Neural cell (in vitro differentiated cells): ENCODE measurements around the gene MFSD2A. TPM values are rescaled to one million over a fixed set of nuclear protein-coding genes. Genes with fewer than 3 reads are reported as not detected.

Experiments
- H2AFZ ChIP-seq: fragments of 200-600, 300-800 bp; sonication (generic), shearing (Covaris generic); 2 replicates; pipeline ENCODE4 v1.6.0; 2014; ENCODE audit warnings: low read depth, mild to moderate bottlenecking, antibody characterized with exemption, low read length, moderate library complexity
- H3F3A ChIP-seq: fragments of 200-600 bp; shearing (Covaris generic); 2 replicates; pipeline ENCODE4 v1.6.1; 2016; ENCODE audit warnings: mild to moderate bottlenecking, moderate library complexity, mixed read lengths, antibody characterized with exemption, low read length; ENCODE audit not compliant: insufficient read depth, poor library complexity, severe bottlenecking
- H3K27ac ChIP-seq: fragments of 200-600, 300-800 bp; sonication (generic), shearing (Covaris generic); 2 replicates; pipeline ENCODE4 v1.5.1; 2014; ENCODE audit warnings: mild to moderate bottlenecking, low read length, moderate library complexity
- H3K27me3 ChIP-seq: fragments of 300-800, 200-600 bp; sonication (generic), shearing (Covaris generic); 2 replicates; pipeline ENCODE4 v1.6.0; 2014; ENCODE audit warnings: mild to moderate bottlenecking, low read depth, low read length, moderate library complexity; ENCODE audit not compliant: insufficient read depth
- H3K36me3 ChIP-seq: fragments of 300-800, 200-600 bp; sonication (generic), shearing (Covaris generic); 2 replicates; pipeline ENCODE4 v1.5.1; 2014; ENCODE audit warnings: mild to moderate bottlenecking, antibody characterized with exemption, low read length, moderate library complexity; ENCODE audit not compliant: insufficient read depth
- H3K4me2 ChIP-seq: fragments of 300-800, 200-600 bp; sonication (generic), shearing (Covaris generic); 2 replicates; pipeline ENCODE4 v1.6.0; 2014; ENCODE audit warnings: mild to moderate bottlenecking, low read length
- H3K4me3 ChIP-seq: fragments of 300-800, 200-600 bp; sonication (generic), shearing (Covaris generic); 2 replicates; pipeline ENCODE4 v1.5.1; 2014; ENCODE audit warnings: mild to moderate bottlenecking, low read length, moderate library complexity
- H3K79me2 ChIP-seq: fragments of 200-600 bp; shearing (Covaris generic); replicated peaks from 2 replicates; pipeline ENCODE4 v1.6.0; 2014; ENCODE audit warnings: mild to moderate bottlenecking, low read length, moderate library complexity; ENCODE audit not compliant: insufficient read depth
- H3K9ac ChIP-seq: fragments of 300-800, 200-600 bp; sonication (generic), shearing (Covaris generic); 2 replicates; pipeline ENCODE4 v1.6.1; 2016; ENCODE audit warnings: mild to moderate bottlenecking, low read length, mixed read lengths
- H3K9me2 ChIP-seq: fragments of 200-600 bp; shearing (Covaris generic); 2 replicates; pipeline ENCODE4 v1.6.1; 2016; ENCODE audit warnings: mild to moderate bottlenecking, low read length, mixed read lengths; ENCODE audit not compliant: insufficient read depth
- H3K9me3 ChIP-seq: fragments of 200-600, 300-800 bp; sonication (generic), shearing (Covaris generic); 2 replicates; pipeline ENCODE4 v1.6.1; 2016; ENCODE audit warnings: mild to moderate bottlenecking, mixed run types, low read length, moderate library complexity, mixed read lengths
- H4K20me1 ChIP-seq: fragments of 200-600 bp; shearing (Covaris generic); 2 replicates; pipeline ENCODE4 v1.6.1; 2016; ENCODE audit warnings: mild to moderate bottlenecking, mixed run types; ENCODE audit not compliant: insufficient read depth
- EP300 ChIP-seq: fragments of 450-650 bp; conservative IDR thresholded peaks from 2 replicates; pipeline ENCODE4 v1.6.1; 2014; ENCODE audit warnings: antibody characterized with exemption, mild to moderate bottlenecking, moderate library complexity; ENCODE audit not compliant: poor library complexity, severe bottlenecking
- EZH2 ChIP-seq: fragments of 200-600, 300-800 bp; shearing (Covaris generic), sonication (generic); IDR thresholded peaks from 2 replicates; pipeline ENCODE4 v1.6.1; 2014; ENCODE audit warnings: antibody characterized with exemption, low read length, borderline replicate concordance, mild to moderate bottlenecking; ENCODE audit not compliant: insufficient read depth, poor library complexity, severe bottlenecking
- MXI1 ChIP-seq: fragments of 450-650 bp; conservative IDR thresholded peaks from 2 replicates; pipeline ENCODE4 v1.6.1; 2014; ENCODE audit warnings: antibody characterized with exemption, mild to moderate bottlenecking; ENCODE audit not compliant: poor library complexity, severe bottlenecking
- POLR2AphosphoS5 ChIP-seq: IDR thresholded peaks from 2 replicates; pipeline ENCODE4 v1.6.1; 2012
- RAD21 ChIP-seq: fragments of 450-650 bp; conservative IDR thresholded peaks from 2 replicates; pipeline ENCODE4 v1.6.1; 2014; ENCODE audit warnings: antibody characterized with exemption, mild to moderate bottlenecking, moderate library complexity
- SMC3 ChIP-seq: fragments of 450-650 bp; conservative IDR thresholded peaks from 2 replicates; pipeline ENCODE4 v1.6.1; 2014; ENCODE audit warnings: antibody characterized with exemption, mild to moderate bottlenecking, moderate library complexity; ENCODE audit not compliant: poor library complexity
- TAF1 ChIP-seq: IDR thresholded peaks from 2 replicates; pipeline ENCODE4 v1.6.1; 2012; ENCODE audit warnings: low read depth
- polyA plus RNA-seq: library from polyadenylated mRNA; depleted of rRNA; stranded (reverse); fragments of >200 nt; gene quantifications from 2 replicates; pipeline ENCODE4 v1.2.3, GENCODE V29; 2014
- TF ChIP-seq, protein P1 (sequence below): fragments of 450-650 bp; IDR thresholded peaks from 2 replicates; pipeline ENCODE4 v1.5.1; 2014; ENCODE audit warnings: antibody characterized with exemption, mild to moderate bottlenecking, moderate library complexity; ENCODE audit not compliant: poor library complexity, severe bottlenecking
- TF ChIP-seq, protein P2 (sequence below): IDR thresholded peaks from 2 replicates; pipeline ENCODE4 v1.6.1; 2012; ENCODE audit warnings: borderline replicate concordance

MFSD2A gene
- polyA plus RNA-seq, 1 donor from 2014 or later, result 7.0 TPM

DNA sequence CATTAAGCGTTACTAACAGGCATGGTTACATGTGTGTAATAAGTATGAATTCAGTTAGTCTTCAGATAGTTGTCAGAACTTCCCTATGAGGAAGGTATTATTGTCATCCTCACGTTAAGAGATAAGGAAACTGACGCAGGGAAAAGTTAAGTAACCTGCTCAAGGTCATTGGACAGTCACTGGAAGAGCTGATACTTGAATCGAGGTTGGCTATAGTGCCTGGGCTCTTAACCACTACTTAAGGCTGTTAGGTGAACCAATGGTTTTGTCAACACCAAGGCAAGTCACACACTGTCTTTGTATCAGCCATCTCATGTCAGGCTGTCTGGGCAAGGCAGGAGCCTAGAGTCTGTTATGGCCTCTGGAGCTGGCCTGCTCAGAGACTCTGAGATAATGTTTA is 16.2 kb downstream of the MFSD2A start:
- H3K27me3 ChIP-seq, result no peaks in the 10 kb centered on the region
- H3K27ac ChIP-seq, result no peak overlapping the region
- no peak for TF ChIP-seq EZH2
- no peak for TF ChIP-seq POLR2AphosphoS5
- no peak for TF ChIP-seq MXI1
- TF ChIP-seq, protein P1, sequence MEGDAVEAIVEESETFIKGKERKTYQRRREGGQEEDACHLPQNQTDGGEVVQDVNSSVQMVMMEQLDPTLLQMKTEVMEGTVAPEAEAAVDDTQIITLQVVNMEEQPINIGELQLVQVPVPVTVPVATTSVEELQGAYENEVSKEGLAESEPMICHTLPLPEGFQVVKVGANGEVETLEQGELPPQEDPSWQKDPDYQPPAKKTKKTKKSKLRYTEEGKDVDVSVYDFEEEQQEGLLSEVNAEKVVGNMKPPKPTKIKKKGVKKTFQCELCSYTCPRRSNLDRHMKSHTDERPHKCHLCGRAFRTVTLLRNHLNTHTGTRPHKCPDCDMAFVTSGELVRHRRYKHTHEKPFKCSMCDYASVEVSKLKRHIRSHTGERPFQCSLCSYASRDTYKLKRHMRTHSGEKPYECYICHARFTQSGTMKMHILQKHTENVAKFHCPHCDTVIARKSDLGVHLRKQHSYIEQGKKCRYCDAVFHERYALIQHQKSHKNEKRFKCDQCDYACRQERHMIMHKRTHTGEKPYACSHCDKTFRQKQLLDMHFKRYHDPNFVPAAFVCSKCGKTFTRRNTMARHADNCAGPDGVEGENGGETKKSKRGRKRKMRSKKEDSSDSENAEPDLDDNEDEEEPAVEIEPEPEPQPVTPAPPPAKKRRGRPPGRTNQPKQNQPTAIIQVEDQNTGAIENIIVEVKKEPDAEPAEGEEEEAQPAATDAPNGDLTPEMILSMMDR, result no peak
- TF ChIP-seq, protein P2, sequence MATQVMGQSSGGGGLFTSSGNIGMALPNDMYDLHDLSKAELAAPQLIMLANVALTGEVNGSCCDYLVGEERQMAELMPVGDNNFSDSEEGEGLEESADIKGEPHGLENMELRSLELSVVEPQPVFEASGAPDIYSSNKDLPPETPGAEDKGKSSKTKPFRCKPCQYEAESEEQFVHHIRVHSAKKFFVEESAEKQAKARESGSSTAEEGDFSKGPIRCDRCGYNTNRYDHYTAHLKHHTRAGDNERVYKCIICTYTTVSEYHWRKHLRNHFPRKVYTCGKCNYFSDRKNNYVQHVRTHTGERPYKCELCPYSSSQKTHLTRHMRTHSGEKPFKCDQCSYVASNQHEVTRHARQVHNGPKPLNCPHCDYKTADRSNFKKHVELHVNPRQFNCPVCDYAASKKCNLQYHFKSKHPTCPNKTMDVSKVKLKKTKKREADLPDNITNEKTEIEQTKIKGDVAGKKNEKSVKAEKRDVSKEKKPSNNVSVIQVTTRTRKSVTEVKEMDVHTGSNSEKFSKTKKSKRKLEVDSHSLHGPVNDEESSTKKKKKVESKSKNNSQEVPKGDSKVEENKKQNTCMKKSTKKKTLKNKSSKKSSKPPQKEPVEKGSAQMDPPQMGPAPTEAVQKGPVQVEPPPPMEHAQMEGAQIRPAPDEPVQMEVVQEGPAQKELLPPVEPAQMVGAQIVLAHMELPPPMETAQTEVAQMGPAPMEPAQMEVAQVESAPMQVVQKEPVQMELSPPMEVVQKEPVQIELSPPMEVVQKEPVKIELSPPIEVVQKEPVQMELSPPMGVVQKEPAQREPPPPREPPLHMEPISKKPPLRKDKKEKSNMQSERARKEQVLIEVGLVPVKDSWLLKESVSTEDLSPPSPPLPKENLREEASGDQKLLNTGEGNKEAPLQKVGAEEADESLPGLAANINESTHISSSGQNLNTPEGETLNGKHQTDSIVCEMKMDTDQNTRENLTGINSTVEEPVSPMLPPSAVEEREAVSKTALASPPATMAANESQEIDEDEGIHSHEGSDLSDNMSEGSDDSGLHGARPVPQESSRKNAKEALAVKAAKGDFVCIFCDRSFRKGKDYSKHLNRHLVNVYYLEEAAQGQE, result no peak
- TF ChIP-seq TAF1, result no peak
- TF ChIP-seq EP300, result no peak
- no peak for TF ChIP-seq RAD21
- TF ChIP-seq SMC3, result no peak
- no peaks in the 10 kb centered on the region for H3K79me2 ChIP-seq
- no peak overlapping the region for H3K4me2 ChIP-seq
- H3K4me3 ChIP-seq, result no peak overlapping the region
- no peaks in the 10 kb centered on the region for H3F3A ChIP-seq
- H3K9me3 ChIP-seq, result no peaks in the 10 kb centered on the region
- no peaks in the 10 kb centered on the region for H3K36me3 ChIP-seq
- no peak overlapping the region for H3K9ac ChIP-seq
- H4K20me1 ChIP-seq, result no peaks in the 10 kb centered on the region
- H2AFZ ChIP-seq, result no peak overlapping the region
- H3K9me2 ChIP-seq, result no peaks in the 10 kb centered on the region

DNA sequence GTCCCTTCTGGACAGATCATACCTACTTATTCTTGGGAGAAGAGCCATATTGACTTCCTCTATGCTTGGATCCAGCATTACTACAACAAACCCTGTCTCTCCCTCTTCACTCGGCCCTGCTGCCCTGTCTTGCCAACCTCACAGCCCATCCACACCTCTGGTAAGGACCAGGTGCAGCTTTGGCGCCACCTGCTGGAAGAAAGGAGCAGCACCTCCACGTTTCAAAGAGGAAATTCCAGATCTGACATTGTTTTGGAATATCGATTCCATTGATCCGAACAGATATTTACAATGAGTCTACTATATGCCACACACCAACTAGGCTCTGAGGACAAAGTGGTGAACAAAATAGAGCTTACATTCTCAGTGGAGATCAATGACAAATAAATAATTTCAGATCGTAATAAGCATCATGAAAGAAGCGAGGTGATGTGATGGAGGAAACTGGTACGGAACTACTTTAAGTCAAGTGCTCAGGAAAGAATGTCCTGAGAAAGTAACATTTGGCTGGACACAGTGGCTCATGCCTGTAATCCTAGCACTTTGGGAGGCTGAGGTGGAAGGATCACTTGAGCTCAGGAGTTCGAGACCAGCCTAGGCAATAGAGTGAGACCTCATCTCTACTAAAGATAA is 18.7 kb downstream of the MFSD2A start:
- Histone ChIP-seq H3K27ac (no peak overlapping the region), H3K27me3 (no peaks in the 10 kb centered on the region), H3K79me2 (no peaks in the 10 kb centered on the region), H3K36me3 (no peaks in the 10 kb centered on the region), H2AFZ (no peak overlapping the region), H4K20me1 (no peaks in the 10 kb centered on the region), H3K4me3 (no peak overlapping the region), H3K9me3 (no peaks in the 10 kb centered on the region), H3K4me2 (no peak overlapping the region), H3K9ac (no peak overlapping the region), H3K9me2 (no peaks in the 10 kb centered on the region), H3F3A (no peaks in the 10 kb centered on the region)
- no peak for TF ChIP-seq EP300
- TF ChIP-seq, protein P1, result peak; percentile 98
- TF ChIP-seq RAD21, result peak; percentile 99
- TF ChIP-seq EZH2, result no peak
- TF ChIP-seq SMC3, result peak; percentile 100
- no peak for TF ChIP-seq MXI1
